ENCODE results near the gene PAK1IP1. TPM values are rescaled to one million over a fixed set of nuclear protein-coding genes. Genes with fewer than 3 reads are reported as not detected.

PAK1IP1 gene
- polyA plus RNA-seq, 1 donor from 2014 or later, result 30.4 TPM

- Histone ChIP-seq H4K20me1 (ENCODE audit: insufficient read depth) (no peaks in the 10 kb centered on the region), H3K9me3 (ENCODE audit: low read length) (no peaks in the 10 kb centered on the region), H3K27ac (ENCODE audit: low read length) (no peak overlapping the region), H3K79me2 (replicated peaks; ENCODE audit: insufficient read depth, low read length) (peaks cover 7% of the 10 kb centered on the region), H3K36me3 (ENCODE audit: insufficient read depth, low read length) (no peaks in the 10 kb centered on the region), H3K4me3 (ENCODE audit: low read length) (no peak overlapping the region), H3K4me2 (ENCODE audit: low read length) (no peak overlapping the region), H3F3A (ENCODE audit: insufficient read depth, low read length, poor library complexity, severe bottlenecking) (no peaks in the 10 kb centered on the region), H2AFZ (ENCODE audit: low read depth, low read length) (no peak overlapping the region), H3K9me2 (ENCODE audit: insufficient read depth, low read length) (no peaks in the 10 kb centered on the region), H3K27me3 (ENCODE audit: insufficient read depth, low read depth, low read length) (no peaks in the 10 kb centered on the region), H3K9ac (ENCODE audit: low read length) (no peak overlapping the region)
- TF ChIP-seq REST (IDR thresholded peaks at IDR 0.05; ENCODE audit: borderline replicate concordance), result no peak
- no peak for TF ChIP-seq EZH2 (IDR thresholded peaks at IDR 0.05; ENCODE audit: borderline replicate concordance, insufficient read depth, low read length, poor library complexity, severe bottlenecking)
- TF ChIP-seq SMC3 (conservative IDR thresholded peaks at IDR 0.05; ENCODE audit: poor library complexity), result no peak
- no peak for TF ChIP-seq EP300 (conservative IDR thresholded peaks at IDR 0.05; ENCODE audit: poor library complexity, severe bottlenecking)
These were observed 24.7 kb downstream of the PAK1IP1 start for GRCh38 chr6:10719296-10719963.

GRCh38 chr6:10719964-10720264 is 25.1 kb downstream of the PAK1IP1 start:
- Histone ChIP-seq H3K9me3 (ENCODE audit: low read length) (no peaks in the 10 kb centered on the region), H3K27me3 (ENCODE audit: insufficient read depth, low read depth, low read length) (no peaks in the 10 kb centered on the region), H3K9me2 (ENCODE audit: insufficient read depth, low read length) (no peaks in the 10 kb centered on the region), H4K20me1 (ENCODE audit: insufficient read depth) (no peaks in the 10 kb centered on the region), H3K4me3 (ENCODE audit: low read length) (no peak overlapping the region), H2AFZ (ENCODE audit: low read depth, low read length) (no peak overlapping the region), H3F3A (ENCODE audit: insufficient read depth, low read length, poor library complexity, severe bottlenecking) (no peaks in the 10 kb centered on the region), H3K36me3 (ENCODE audit: insufficient read depth, low read length) (no peaks in the 10 kb centered on the region), H3K9ac (ENCODE audit: low read length) (no peak overlapping the region), H3K79me2 (replicated peaks; ENCODE audit: insufficient read depth, low read length) (peaks cover 10% of the 10 kb centered on the region), H3K27ac (ENCODE audit: low read length) (no peak overlapping the region), H3K4me2 (ENCODE audit: low read length) (no peak overlapping the region)
- no peak for TF ChIP-seq CTCF (IDR thresholded peaks at IDR 0.05; ENCODE audit: poor library complexity, severe bottlenecking)
- TF ChIP-seq EP300 (conservative IDR thresholded peaks at IDR 0.05; ENCODE audit: poor library complexity, severe bottlenecking), result no peak
- no peak for TF ChIP-seq TAF1 (IDR thresholded peaks at IDR 0.05; ENCODE audit: low read depth)
- no peak for TF ChIP-seq SMC3 (conservative IDR thresholded peaks at IDR 0.05; ENCODE audit: poor library complexity)
- no peak for TF ChIP-seq REST (IDR thresholded peaks at IDR 0.05; ENCODE audit: borderline replicate concordance)
- TF ChIP-seq RAD21 (conservative IDR thresholded peaks at IDR 0.05), result no peak
- TF ChIP-seq POLR2AphosphoS5 (IDR thresholded peaks at IDR 0.05), result no peak
- TF ChIP-seq MXI1 (conservative IDR thresholded peaks at IDR 0.05; ENCODE audit: poor library complexity, severe bottlenecking), result no peak
- TF ChIP-seq EZH2 (IDR thresholded peaks at IDR 0.05; ENCODE audit: borderline replicate concordance, insufficient read depth, low read length, poor library complexity, severe bottlenecking), result no peak

Data from neural cell (in vitro differentiated cells).